Astrocyte of the spinal cord (primary cell): Measurements from ENCODE around the gene SMIM44.

Experiments
- DNase-seq: peaks from one replicate; pipeline ENCODE4 v3.0.0; 2011; ENCODE audit warnings: low read depth, low spot score
- H3K4me3 ChIP-seq: 2 replicates; pipeline ENCODE4 v1.5.1; 2011; ENCODE audit warnings: low read depth, mild to moderate bottlenecking, low read length, moderate library complexity
- in situ Hi-C: cut with HindIII; loops from 2 replicates; pipeline ENCODE4 v1.10.0; 2017; ENCODE audit warnings: low sequenced_read_pairs
- TF ChIP-seq, protein P1 (sequence below): IDR thresholded peaks from 2 replicates; pipeline ENCODE4 v1.5.1; 2012; ENCODE audit warnings: low read depth, mild to moderate bottlenecking, low read length, inconsistent platforms

The SMIM44 gene

DNA sequence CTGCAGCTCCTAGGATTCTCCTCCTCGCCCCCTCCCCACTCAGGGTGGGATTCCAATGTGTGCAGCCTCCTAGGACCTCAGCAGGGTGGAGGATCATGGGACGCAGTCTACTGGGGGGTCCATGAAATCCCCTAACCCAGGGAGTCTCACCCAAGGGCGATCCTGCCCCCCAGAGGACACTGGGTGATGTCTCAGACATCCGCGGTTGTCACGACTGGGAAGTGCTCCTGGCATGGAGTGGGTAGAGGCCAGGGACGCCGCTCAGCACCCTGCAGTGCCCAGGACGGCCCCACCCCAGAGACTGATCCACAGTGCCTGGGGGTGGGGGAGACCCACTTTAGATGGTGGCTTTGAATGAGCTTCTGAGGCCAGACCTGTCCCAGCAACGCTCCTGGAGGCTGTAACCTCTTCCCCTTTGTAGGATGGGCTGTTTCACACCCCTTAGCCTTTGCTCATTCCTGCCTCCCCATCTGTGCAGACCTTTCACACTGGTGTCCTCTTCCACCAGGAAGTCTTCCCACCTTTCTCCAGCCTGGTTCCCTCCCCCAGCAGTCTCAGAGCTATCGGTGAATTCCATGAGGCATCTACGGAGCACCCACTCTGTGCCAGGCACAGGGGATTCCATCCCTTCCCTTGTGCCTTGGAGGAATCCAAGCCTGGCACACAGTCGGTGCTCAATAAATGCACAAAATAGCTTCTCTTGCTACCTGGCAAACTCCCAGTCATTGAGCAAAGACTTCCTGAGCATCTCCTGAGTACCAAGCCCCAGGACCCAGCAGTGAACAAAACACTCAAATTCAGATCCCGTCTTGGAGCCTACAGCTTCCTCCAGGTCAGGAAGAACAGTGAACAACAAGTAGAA lies 13.4 kb downstream of the SMIM44 start:
- in situ Hi-C loops: no loop called here
- no peak overlapping the region for H3K4me3 ChIP-seq
- no peak for DNase-seq
- TF ChIP-seq, protein P1, sequence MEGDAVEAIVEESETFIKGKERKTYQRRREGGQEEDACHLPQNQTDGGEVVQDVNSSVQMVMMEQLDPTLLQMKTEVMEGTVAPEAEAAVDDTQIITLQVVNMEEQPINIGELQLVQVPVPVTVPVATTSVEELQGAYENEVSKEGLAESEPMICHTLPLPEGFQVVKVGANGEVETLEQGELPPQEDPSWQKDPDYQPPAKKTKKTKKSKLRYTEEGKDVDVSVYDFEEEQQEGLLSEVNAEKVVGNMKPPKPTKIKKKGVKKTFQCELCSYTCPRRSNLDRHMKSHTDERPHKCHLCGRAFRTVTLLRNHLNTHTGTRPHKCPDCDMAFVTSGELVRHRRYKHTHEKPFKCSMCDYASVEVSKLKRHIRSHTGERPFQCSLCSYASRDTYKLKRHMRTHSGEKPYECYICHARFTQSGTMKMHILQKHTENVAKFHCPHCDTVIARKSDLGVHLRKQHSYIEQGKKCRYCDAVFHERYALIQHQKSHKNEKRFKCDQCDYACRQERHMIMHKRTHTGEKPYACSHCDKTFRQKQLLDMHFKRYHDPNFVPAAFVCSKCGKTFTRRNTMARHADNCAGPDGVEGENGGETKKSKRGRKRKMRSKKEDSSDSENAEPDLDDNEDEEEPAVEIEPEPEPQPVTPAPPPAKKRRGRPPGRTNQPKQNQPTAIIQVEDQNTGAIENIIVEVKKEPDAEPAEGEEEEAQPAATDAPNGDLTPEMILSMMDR: no peak

DNA sequence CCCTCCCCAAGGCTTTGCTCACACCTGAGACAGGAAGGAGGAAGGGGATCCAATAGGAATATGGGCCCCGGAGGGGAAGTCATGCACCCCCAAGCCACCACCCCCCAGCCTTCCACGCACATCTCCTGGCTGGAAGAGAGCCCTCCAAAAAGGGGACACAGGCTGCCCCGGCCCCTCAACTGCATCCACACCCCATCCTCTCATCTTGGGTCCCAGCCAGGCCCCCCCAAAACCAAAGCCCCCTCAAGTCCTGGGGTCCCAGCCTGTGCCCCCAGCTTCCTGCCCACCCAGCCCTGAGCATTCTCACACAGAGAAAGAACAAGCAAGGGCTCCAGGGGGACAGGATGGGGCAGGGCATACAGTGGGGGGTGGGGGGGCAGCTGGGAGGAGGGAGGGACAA lies 15.0 kb downstream of the SMIM44 start:
- in situ Hi-C loops: no loop called here
- DNase-seq: no peak
- TF ChIP-seq, protein P1: no peak
- H3K4me3 ChIP-seq: no peak overlapping the region

DNA sequence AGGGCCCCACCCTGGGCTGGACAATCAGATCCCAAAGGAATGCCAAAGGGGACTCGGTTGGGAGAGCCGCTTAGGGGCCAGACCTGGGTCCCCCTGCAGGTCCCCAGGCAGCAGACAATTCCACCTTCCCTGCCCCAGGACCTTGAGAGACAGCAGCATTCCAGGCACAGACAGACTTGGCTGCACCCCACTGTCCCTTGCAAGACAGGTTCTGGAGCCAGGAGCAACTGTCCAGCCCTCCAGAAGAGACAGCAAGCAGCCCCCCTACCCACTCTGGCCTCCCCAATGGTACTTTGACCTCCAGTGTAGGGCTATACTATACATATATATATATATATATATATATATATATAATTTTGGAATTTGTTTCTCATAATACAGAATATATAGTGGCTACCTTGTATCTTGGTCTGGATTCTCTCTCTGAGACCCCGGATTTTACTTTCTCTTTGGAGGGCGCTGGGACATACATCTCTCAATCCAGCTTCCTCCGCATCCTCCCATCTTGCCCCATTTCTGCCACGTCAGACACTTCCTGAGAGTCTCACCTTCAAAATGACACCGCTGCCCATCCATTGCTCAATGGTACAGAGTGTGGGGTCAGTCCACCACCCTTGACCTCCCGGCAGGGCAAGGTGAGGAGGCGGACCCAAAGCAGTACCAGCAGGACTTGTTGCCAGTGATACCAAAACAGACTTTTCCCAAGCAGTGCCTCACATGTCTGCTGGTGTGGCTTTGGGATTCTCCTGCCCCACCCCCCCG lies 15.6 kb downstream of the SMIM44 start:
- H3K4me3 ChIP-seq: no peak overlapping the region
- no peak for DNase-seq
- TF ChIP-seq, protein P1: no peak
- in situ Hi-C loops: no loop called here

DNA sequence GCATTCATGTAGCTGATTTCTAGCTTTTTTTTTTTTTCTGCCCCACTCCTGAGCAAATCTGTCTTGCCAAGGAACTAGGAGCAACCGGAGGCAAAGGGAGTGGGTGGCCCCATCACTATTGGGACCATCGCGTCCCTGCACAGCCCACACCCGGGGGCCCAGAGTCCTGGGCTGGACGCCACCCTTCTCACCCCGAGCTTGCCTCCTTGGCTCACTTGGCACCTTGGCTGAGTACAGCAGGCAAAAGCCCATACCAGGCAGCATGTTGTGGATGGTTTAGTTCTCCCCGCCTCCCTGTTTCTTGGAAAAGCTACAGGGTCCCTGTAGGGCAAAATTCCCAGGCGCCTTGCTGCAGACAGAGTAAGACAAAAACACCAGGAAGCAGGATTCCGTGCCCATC lies 16.6 kb downstream of the SMIM44 start:
- no peak for DNase-seq

DNA sequence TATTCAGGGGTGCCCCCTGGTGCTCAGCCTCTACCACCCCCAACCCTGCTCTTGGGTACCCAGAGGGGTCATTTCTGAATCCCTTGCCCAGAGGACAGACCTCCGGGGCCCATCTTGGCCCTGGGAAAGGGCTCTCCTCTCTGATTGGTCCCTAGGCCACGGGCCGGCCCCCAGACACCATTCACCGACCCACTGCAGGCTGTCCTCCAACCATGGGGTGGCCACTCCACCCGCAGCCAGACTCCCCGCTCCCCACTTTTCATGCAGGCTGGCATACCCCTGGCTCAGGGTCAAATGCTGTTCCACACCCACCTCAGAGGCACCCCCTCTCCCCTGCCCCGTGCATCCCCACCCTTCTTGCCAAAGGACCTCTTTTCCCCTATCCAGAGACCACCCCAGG lies 17.7 kb downstream of the SMIM44 start:
- TF ChIP-seq, protein P1: no peak
- in situ Hi-C loops: no loop called here
- no peak overlapping the region for H3K4me3 ChIP-seq

More for the DNA sequence above, 16.6 kb downstream of the SMIM44 start:
- in situ Hi-C loops: no loop called here
- TF ChIP-seq, protein P1: no peak
- H3K4me3 ChIP-seq: no peak overlapping the region

DNA sequence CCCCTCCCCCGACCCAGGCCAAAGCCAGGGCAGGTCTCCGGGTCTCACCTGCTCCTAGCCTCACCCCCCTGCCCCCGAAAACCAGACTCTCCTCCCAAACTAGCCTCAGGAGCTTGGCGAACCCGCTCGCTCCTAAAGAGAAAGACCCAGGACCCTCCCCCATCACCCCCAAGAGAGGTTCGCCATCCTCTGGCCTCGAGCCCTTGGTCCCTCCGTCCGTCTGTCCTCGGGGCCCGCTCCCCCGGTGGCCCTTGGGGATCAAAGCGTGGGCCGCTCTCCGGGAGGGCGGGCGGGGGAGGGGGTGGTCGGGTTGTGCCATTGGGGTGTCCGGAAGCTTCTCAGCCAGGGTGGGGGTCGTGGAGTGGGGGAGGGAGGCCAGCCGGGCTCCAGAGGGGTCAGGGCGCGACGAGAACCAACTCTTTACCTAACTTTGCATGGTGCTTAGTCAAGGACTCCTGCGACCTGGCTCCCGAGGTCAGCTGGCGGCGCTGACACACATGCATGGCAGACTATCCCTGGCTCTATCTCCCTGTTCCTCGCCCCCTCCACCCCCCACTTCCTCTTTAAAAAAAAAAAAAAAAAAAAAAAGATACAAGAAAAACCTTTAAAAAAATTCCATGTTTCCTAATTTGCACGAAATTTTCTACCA lies 18.5 kb downstream of the SMIM44 start:
- no peak overlapping the region for H3K4me3 ChIP-seq
- in situ Hi-C loops: no loop called here
- DNase-seq: no peak
- TF ChIP-seq, protein P1: no peak

More for the DNA sequence above, 17.7 kb downstream of the SMIM44 start:
- no peak for DNase-seq
